ENCODE data around the gene ABCF1. TPM values are rescaled to one million over a fixed set of nuclear protein-coding genes. Genes with fewer than 3 reads are reported as not detected.

The ABCF1 gene
- total RNA-seq, 3 donors from 2014 or later (not counting 1 experiment from before 2014, with no cell fraction given) = 91.4 to 138 (median 138) TPM

- peaks cover 7% of the 10 kb centered on the region for H3K36me3 ChIP-seq (ENCODE audit: control insufficient read depth, insufficient read depth, low read length)
- no peak overlapping the region for H3K27ac Mint-ChIP-seq
Measured at GRCh38 chr6:30640481-30640880, 69.2 kb downstream of the ABCF1 start.

DNA sequence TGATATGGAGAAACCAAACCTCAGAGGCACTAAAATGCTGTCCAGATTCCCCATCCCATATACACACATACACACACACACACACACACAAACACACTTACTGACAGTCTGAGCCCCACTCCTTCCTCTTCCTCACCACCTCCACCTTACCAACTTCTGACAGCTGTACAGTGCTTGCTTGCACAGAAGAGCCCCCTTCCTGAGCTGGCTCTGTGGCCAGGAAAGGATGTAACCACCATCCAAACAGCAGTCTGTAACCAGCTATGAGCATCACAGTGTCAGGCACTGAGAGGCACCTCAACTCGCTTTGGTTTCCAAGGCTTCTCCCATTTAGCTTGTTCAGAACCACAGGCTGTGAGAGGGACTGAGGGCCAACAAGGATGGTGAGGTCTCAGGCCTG, 69.8 kb downstream of the ABCF1 start:
- ATAC-seq (no peak), DNase-seq (peak in 1 of 2 donors; percentile 20)
- H3K27ac Mint-ChIP-seq = no peak overlapping the region
- intact Hi-C loops (cut with micrococcal nuclease) = no loop called here
- WGBS (ENCODE audit: insufficient coverage) = 23% methylated on average over 1 of the region's 1 CpG
- no peaks in the 10 kb centered on the region for H3K27me3 ChIP-seq (ENCODE audit: control insufficient read depth, insufficient read depth, low read length)
- TF ChIP-seq CTCF (IDR thresholded peaks at IDR 0.05) = no peak
- peaks cover 7 to 11% of the 10 kb centered on the region in 2 donors for H3K4me1 Mint-ChIP-seq
- no peak overlapping the region for H3K4me3 ChIP-seq (ENCODE audit: low read length)
- no peaks in the 10 kb centered on the region for H3K9me3 Mint-ChIP-seq
- no peaks in the 10 kb centered on the region for H3K4me1 ChIP-seq (ENCODE audit: control insufficient read depth, insufficient read depth, low read length)
- no peak overlapping the region for H3K4me3 Mint-ChIP-seq
- H3K9me3 ChIP-seq (ENCODE audit: control insufficient read depth, insufficient read depth, low read length) = no peaks in the 10 kb centered on the region
- no peaks in the 10 kb centered on the region for H3K27me3 Mint-ChIP-seq (ENCODE audit: low read depth in 2 of 2)
- peaks cover 7% of the 10 kb centered on the region for H3K36me3 ChIP-seq (ENCODE audit: control insufficient read depth, insufficient read depth, low read length)
- H3K36me3 Mint-ChIP-seq = no peaks in the 10 kb centered on the region
- no peak overlapping the region for H3K27ac ChIP-seq (ENCODE audit: low read length)

More at GRCh38 chr6:30640481-30640880, 69.2 kb downstream of the ABCF1 start:
- DNase-seq = peak in 1 of 2 donors; percentile 35
- Mint-ChIP-seq H3K4me3 (no peak overlapping the region), H3K36me3 (no peaks in the 10 kb centered on the region), H3K27me3 (ENCODE audit: low read depth in 2 of 2) (no peaks in the 10 kb centered on the region), H3K4me1 (peaks cover 2 to 5% of the 10 kb centered on the region in 2 donors), H3K9me3 (no peaks in the 10 kb centered on the region)
- Histone ChIP-seq H3K4me3 (ENCODE audit: low read length) (no peak overlapping the region), H3K27ac (ENCODE audit: low read length) (no peak overlapping the region), H3K9me3 (ENCODE audit: control insufficient read depth, insufficient read depth, low read length) (no peaks in the 10 kb centered on the region), H3K4me1 (ENCODE audit: control insufficient read depth, insufficient read depth, low read length) (no peaks in the 10 kb centered on the region), H3K27me3 (ENCODE audit: control insufficient read depth, insufficient read depth, low read length) (no peaks in the 10 kb centered on the region)
- intact Hi-C loops (cut with micrococcal nuclease) = no loop called here
- 64% methylated on average over 10 of the region's 10 CpGs for WGBS (ENCODE audit: insufficient coverage)
- ATAC-seq = no peak
- no peak for TF ChIP-seq CTCF (IDR thresholded peaks at IDR 0.05)

Other genes with a start within 250 kb of the ABCF1 start
- 10 to 100 TPM; 32.1 to 40.1 (median 38.5) TPM for gene TRIM39, start 244.5 kb upstream of the ABCF1 start, total RNA-seq
- gene RPP21, start 226.3 kb upstream of the ABCF1 start, total RNA-seq = 10 to 100 TPM; 24.6 to 33.3 (median 31.4) TPM
- gene HLA-E, start 81.9 kb upstream of the ABCF1 start, total RNA-seq = 1,000 to 10,000 TPM; 1,807 to 2,048 (median 1,904) TPM
- gene GNL1, start 15.0 kb upstream of the ABCF1 start, total RNA-seq = 100 to 1,000 TPM; 137 to 208 (median 187) TPM
- gene PRR3, start 14.1 kb upstream of the ABCF1 start, total RNA-seq = 10 to 100 TPM in 2 of 3 donors, 1 to 10 TPM in 1; 9.5 to 14.8 (median 13.9) TPM
- 100 to 1,000 TPM; 151 to 222 (median 174) TPM for gene PPP1R10, start 45.8 kb downstream of the ABCF1 start, total RNA-seq
- 10 to 100 TPM; 14.2 to 19.9 (median 16.6) TPM for gene MRPS18B, start 46.4 kb downstream of the ABCF1 start, total RNA-seq
- gene ATAT1, start 55.4 kb downstream of the ABCF1 start, total RNA-seq = 10 to 100 TPM in 1 of 3 donors, 1 to 10 TPM in 2; 8.1 to 10.8 (median 8.9) TPM
- 10 to 100 TPM; 39.4 to 51.4 (median 50.9) TPM for gene C6orf136, start 75.7 kb downstream of the ABCF1 start, total RNA-seq
- gene DHX16, start 101.6 kb downstream of the ABCF1 start, total RNA-seq = 10 to 100 TPM; 27.3 to 35.7 (median 27.7) TPM
- gene PPP1R18, start 115.2 kb downstream of the ABCF1 start, total RNA-seq = 100 to 1,000 TPM; 183 to 260 (median 219) TPM
- gene NRM, start 119.5 kb downstream of the ABCF1 start, total RNA-seq = 1 to 10 TPM; 7.4 to 8.9 (median 8.7) TPM
- 10 to 100 TPM; 61.2 to 77.0 (median 64.5) TPM for gene MDC1, start 145.8 kb downstream of the ABCF1 start, total RNA-seq
- 100 to 1,000 TPM; 121 to 168 (median 127) TPM for gene TUBB, start 148.9 kb downstream of the ABCF1 start, total RNA-seq
- gene FLOT1, start 171.2 kb downstream of the ABCF1 start, total RNA-seq = 100 to 1,000 TPM in 1 of 3 donors, 10 to 100 TPM in 2; 73.1 to 113 (median 94.2) TPM
- 100 to 1,000 TPM in 1 of 3 donors, 10 to 100 TPM in 2; 39.7 to 105 (median 66.5) TPM for gene IER3, start 173.1 kb downstream of the ABCF1 start, total RNA-seq